Keratinocyte (primary cell): ENCODE data around the gene KIF27.

Experiments used
- CTCF ChIP-seq, 3 experiments: IDR thresholded peaks in 1 of 3; conservative IDR thresholded peaks in 1 of 3; optimal IDR thresholded peaks in 1 of 3; 2 replicates in 2 of 3; 3 replicates in 1 of 3; pipeline versions ENCODE3 to v1.5.1; 2011; ENCODE audit warnings: low read length in 3 of 3, mild to moderate bottlenecking in 3 of 3, moderate library complexity in 2 of 3, control low read depth in 1 of 3, inconsistent platforms in 1 of 3; ENCODE audit not compliant: insufficient read depth in 2 of 3; ENCODE audit errors: extremely low read depth in 1 of 3
- EZH2 ChIP-seq: IDR thresholded peaks from one replicate; pipeline ENCODE4 v1.6.1; 2012; ENCODE audit warnings: inconsistent platforms, mild to moderate bottlenecking, low read length, moderate library complexity

GRCh38 chr9:83932851-83933250 is 11.6 kb upstream of the KIF27 start:
- no peak for TF ChIP-seq CTCF (optimal IDR thresholded peaks at IDR 0.05 in 1 of 3, IDR thresholded peaks at IDR 0.05 in 1 of 3, conservative IDR thresholded peaks at IDR 0.05 in 1 of 3; ENCODE audit: extremely low read depth in 1 of 3, insufficient read depth in 2 of 3, low read length in 3 of 3)
- TF ChIP-seq EZH2 = no peak
